Activated naive CD4-positive, alpha-beta T cell (primary cell): ENCODE results near the gene NLRP14.

Experiments used
- DNase-seq, 4 experiments: peaks; one replicate each; lab custom pipeline; 2025; lab: John Stamatoyannopoulos, UW

The NLRP14 gene

DNA sequence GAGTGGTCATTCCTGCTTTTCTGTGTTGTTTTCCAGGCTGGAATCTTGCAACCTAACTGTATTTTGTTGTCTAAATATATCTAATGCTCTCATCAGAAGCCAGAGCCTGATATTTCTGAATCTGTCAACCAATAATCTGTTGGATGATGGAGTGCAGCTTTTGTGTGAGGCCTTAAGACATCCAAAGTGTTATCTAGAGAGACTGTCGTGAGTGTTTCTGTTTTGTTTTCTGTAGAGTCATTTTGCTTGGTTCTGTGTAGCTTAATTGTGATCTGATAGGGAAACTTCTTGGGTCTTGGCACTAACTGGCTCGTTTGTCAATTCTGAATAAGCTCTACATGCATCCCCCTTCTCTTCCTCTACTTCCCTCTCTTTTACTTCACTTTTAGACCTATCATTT is 37.4 kb downstream of the NLRP14 start:
- DNase-seq, result no peak

- no peak for DNase-seq
Measured at GRCh38 chr11:7060868-7061267, 40.6 kb downstream of the NLRP14 start.

DNA sequence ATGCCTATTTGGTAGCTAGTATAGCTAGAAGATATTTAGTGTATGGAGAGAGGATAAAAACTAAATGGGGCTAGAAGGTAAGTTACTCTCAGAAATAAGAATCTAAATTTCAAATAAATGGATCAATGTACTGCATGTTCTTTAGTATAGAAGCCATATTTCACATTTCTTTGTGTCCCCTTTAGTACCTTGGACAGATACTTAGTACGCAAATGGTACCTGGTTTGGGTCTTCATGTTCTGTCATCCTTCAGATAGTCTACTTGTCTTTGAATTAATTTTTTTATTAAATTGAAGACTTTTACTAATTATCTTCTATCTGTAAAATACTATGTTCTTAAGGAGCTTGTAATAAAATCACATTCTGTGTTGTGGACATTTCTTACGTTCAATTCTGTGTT is 42.3 kb downstream of the NLRP14 start:
- DNase-seq, result no peak

GRCh38 chr11:7072401-7073028 is 52.2 kb downstream of the NLRP14 start:
- DNase-seq, result no peak

DNA sequence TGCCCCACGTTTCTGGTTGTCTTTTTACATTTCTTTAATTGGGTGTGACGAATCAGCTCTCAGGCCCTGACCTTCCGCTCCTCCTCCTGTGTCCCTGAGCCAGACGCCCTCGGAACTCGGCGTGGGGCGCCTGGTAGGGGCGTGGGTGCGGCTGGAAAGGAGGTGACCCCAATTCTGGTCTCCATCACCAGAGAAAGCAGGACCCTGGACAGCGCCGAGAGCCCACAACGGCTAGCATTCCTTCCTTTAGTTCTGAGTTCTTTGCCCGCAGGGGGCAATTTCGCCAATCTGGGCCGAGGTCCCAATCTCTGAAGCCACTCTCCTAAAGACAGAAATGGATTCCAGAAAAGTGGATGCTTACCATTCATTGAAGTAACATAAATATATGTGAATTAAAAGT is 56.8 kb downstream of the NLRP14 start:
- DNase-seq, result no peak

DNA sequence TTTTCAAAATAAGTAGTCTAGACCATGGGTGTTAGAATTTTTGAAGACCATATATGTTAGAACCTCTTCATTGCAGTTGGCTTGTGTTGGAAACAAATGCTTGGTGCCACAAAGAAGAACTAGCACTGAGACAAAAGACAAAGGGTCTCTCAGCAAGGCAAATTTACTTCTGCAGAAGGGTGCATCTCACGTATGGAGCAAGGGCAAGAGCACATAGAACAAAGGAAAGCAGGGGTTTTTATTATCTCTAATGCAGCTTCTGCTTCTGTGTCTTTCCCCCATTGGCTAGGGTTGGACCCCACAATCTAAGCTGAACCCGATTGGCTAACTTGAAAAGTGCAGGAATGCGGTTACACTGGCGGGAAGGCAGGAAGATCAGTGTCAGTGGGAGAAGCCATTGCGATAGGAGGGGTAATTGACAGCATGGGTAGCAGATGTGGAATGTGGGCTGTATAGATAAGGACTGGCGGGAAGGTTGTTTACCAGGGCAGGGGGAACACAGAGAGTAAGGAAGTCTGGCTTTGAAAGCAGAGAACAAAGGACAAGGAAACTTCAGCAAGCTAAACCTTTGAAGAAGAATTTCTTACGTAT is 59.4 kb downstream of the NLRP14 start:
- DNase-seq, result no peak

- no peak for DNase-seq
Measured at GRCh38 chr11:7080900-7081299, 60.6 kb downstream of the NLRP14 start.

GRCh38 chr11:7081441-7081840 is 61.2 kb downstream of the NLRP14 start:
- no peak for DNase-seq

DNA sequence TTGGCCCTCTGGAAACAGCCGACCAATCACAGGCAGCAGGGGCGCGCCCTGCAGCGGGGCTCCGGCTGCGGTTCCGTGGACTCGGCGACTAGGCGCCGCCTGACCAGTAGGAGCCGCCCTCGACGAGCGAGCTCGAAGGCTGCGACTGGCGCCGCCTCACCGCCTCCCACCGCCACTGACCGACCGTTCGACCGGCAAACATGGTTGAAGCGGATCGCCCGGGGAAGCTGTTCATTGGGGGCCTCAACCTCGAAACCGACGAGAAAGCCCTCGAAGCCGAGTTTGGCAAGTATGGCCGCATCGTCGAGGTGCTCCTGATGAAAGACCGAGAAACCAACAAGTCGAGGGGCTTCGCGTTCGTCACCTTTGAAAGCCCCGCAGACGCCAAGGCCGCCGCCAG is 68.6 kb downstream of the NLRP14 start, which contains the start of gene RBMXL2:
Gene RBMXL2, plus strand, starts transcription at position 78 of the 400 bp plus-strand sequence. Its CDS starts 123 bp downstream, at position 201.
- DNase-seq, result no peak

- no peak for DNase-seq
Measured at GRCh38 chr11:7089328-7090251, 69.3 kb downstream of the NLRP14 start.

DNA sequence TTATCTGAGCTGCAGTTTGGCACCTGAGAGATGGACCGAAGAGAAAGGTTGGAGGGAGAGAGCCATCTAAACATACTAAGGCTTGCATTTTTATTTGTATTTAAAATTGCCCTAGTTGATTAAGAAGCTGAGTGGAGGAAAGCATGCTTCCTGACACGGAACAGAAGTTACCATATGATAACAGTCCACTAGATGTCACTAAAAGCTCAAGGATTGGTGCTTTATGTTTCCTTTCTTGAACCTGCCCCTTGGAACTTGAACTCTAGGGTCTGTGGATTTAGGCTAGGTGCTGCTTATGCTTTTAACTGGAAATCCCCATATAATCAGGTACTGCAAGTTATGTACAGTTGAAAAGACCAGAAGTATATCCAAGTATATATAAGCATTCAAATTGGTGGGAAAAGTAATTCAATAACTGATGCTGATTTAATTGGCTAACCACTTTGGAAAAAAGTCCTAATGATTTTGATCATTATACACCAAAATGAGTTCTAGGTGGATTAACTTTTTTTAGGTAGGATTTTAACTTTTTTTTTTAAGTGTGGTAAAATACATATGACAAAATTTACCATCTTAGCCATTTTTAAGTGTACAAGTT is 78.1 kb downstream of the NLRP14 start:
- no peak for DNase-seq

- no peak for DNase-seq
Measured at GRCh38 chr11:7115780-7116179, 95.5 kb downstream of the NLRP14 start.

- DNase-seq, result no peak
Measured at GRCh38 chr11:7116370-7116769, 96.1 kb downstream of the NLRP14 start.
